IMR-90 (cell line): ENCODE measurements around the gene BLTP2.

ENCODE experiments used
- BHLHE40 ChIP-seq: fragments of 150-350 bp; IDR thresholded peaks from 2 replicates; pipeline ENCODE4 v1.6.1; 2016; ENCODE audit warnings: mild to moderate bottlenecking, low read depth, low read length
- CEBPB ChIP-seq: IDR thresholded peaks from 2 replicates; pipeline ENCODE4 v1.6.1; 2012; ENCODE audit warnings: low read depth, low read length, improper control_type of control experiment
- MAZ ChIP-seq: IDR thresholded peaks from 2 replicates; pipeline ENCODE4 v1.6.1; 2012; ENCODE audit warnings: low read depth, mild to moderate bottlenecking, low read length, improper control_type of control experiment, moderate library complexity, borderline replicate concordance
- POLR2A ChIP-seq: IDR thresholded peaks from 2 replicates; pipeline ENCODE4 v1.6.1; 2012; ENCODE audit warnings: mild to moderate bottlenecking, low read depth, low read length
- RCOR1 ChIP-seq: IDR thresholded peaks from 2 replicates; pipeline ENCODE4 v1.6.1; 2012; ENCODE audit warnings: mild to moderate bottlenecking, low read length, improper control_type of control experiment; ENCODE audit not compliant: insufficient replicate concordance
- TF ChIP-seq, protein P1 (sequence below): conservative IDR thresholded peaks from 2 replicates; pipeline ENCODE4 v1.5.1; 2012; ENCODE audit warnings: mild to moderate bottlenecking, low read depth, low read length, improper control_type of control experiment

DNA sequence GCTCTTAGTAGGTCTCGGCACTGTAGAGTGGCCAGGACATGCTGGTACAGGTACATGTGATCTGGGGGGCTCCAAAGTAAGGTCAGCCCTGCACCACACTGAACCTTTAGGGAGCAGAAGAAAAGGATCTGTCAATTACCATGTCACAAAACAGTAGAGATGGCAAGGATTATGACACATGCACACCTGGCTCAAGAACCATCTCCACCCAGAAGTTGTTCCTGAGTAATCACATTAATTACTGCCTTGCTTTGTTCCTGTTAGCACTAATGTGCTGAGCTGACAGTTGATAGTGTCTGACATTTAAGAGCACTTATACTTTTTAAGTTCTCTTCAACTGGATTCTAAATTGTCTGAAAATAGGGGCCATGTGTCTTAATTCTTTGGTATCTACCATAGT, 9.5 kb downstream of the BLTP2 start:
- TF ChIP-seq, protein P1, sequence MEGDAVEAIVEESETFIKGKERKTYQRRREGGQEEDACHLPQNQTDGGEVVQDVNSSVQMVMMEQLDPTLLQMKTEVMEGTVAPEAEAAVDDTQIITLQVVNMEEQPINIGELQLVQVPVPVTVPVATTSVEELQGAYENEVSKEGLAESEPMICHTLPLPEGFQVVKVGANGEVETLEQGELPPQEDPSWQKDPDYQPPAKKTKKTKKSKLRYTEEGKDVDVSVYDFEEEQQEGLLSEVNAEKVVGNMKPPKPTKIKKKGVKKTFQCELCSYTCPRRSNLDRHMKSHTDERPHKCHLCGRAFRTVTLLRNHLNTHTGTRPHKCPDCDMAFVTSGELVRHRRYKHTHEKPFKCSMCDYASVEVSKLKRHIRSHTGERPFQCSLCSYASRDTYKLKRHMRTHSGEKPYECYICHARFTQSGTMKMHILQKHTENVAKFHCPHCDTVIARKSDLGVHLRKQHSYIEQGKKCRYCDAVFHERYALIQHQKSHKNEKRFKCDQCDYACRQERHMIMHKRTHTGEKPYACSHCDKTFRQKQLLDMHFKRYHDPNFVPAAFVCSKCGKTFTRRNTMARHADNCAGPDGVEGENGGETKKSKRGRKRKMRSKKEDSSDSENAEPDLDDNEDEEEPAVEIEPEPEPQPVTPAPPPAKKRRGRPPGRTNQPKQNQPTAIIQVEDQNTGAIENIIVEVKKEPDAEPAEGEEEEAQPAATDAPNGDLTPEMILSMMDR, result no peak
- TF ChIP-seq CEBPB (no peak), POLR2A (no peak), BHLHE40 (no peak), RCOR1 (no peak), MAZ (no peak)
